Stomach (tissue), 4 donors: ENCODE results near the gene YWHAG.

Source experiments
- CTCF ChIP-seq, 7 experiments: fragments of 450-650 bp in 4 of 7; fragments of 200-600 bp in 3 of 7; sonication (generic) in 3 of 7; IDR thresholded peaks; one replicate each; pipeline ENCODE4 v1.5.1; 2016 to 2019; ENCODE audit warnings: antibody characterized with exemption in 7 of 7, control low read depth in 2 of 7, mild to moderate bottlenecking in 1 of 7
- EP300 ChIP-seq: sonication (generic); formaldehyde crosslinking; IDR thresholded peaks from one replicate; pipeline ENCODE4 v1.6.1; 2017; ENCODE audit warnings: antibody characterized with exemption

GRCh38 chr7:76390092-76390491 is 31.3 kb upstream of the YWHAG start:
- TF ChIP-seq CTCF (IDR thresholded peaks at IDR 0.05): no peak
- TF ChIP-seq EP300: no peak
